Adipose tissue (tissue), 3 donors: ENCODE data around the gene AFAP1L1. TPM values are rescaled to one million over a fixed set of nuclear protein-coding genes. Genes with fewer than 3 reads are reported as not detected.

Experiments
- H3K27ac ChIP-seq: one replicate; pipeline ENCODE4 v1.5.1; 2013; ENCODE audit warnings: low read depth, low read length
- WGBS, 3 donors: extraction: QIAGEN DNeasy Blood & Tissue Kit; methylation state at CpG; one replicate each; pipeline ENCODE4 v1.1.7; 2013; 5-methylcytosine and 5-hydroxymethylcytosine counted together
- polyA plus RNA-seq, 3 donors: library from polyadenylated mRNA; stranded (reverse); fragments of 200-250 nt; gene quantifications; one replicate each; pipeline ENCODE4 v1.2.3, GENCODE V29; 2013
- donor health status: healthy with polysubstance abuse.
- donor health status: Bipolar disorder and iron deficiency.
- donor health status: healthy.

Gene AFAP1L1
- polyA plus RNA-seq, 3 donors = 4.1 to 21.8 (median 16.8) TPM

DNA sequence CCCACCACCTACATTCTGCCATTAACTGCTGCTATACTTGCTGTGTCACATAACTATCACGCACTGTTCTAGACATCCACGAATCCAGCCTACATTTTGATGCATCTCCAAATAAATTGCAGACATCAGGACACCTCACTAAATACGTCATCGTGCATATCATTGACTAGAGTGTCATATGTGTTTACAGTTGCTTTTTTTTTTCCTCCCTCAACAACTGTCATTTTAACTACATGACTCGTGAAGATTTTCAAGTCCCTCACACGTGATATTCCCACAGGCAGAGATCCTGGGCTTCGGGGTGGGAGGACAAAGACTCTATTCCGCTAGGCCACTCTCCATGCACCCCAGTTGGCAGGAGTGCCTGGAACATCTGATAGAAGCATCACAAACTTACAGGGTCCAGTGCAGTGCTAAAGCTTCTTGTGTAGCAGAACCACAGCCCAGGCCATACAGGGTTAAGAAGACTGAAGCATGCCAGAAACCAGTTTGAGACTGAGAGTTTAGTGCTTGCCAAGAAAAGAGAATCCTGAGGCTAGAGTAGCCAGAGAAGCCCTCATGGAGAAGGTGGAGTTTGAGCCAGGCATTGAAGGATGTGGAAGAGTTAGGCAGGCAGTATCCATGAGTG lies 87.3 kb downstream of the AFAP1L1 start:
- H3K27ac ChIP-seq = no peak overlapping the region
- WGBS, 3 donors = 77 to 86% (median 81%) methylated on average over 8 of the region's 8 CpGs

DNA sequence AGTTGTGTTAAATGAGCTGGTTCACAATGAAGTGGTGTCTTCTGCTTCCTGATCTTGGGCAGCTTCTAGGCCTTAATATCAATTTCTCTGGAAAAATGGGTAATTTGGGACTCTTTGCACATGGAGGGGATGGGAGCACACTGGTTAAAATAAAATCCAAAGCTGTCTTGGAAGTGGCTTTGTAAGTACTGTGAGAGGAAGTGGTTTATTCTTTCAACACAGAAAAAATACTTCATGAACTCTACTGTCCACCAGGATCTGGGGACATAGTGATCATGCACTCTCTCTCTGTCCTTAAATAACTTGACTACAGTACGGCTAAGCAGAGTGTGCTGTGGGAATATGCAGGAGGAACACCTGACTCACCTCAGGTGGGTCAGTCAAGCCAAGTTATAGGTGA lies 88.6 kb downstream of the AFAP1L1 start:
- WGBS, 3 donors = 52 to 90% (median 58%) methylated on average over 1 of the region's 1 CpG
- H3K27ac ChIP-seq = no peak overlapping the region

DNA sequence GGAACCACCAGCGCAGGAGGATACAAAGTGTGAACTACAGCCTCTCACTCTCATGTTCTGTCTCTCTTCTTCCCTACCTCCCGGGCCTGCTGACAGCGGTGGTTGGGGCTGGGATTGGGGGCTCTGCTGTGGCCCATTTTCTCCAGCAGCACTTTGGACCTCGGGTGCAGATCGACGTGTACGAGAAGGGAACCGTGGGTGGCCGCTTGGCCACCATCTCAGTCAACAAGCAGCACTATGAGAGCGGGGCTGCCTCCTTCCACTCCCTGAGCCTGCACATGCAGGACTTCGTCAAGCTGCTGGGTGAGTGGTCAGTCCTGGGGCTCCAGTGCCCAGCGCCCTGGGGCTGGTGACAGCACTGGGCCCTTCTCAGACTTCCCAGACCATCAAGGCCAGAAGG lies 90.9 kb downstream of the AFAP1L1 start:
- no peak overlapping the region for H3K27ac ChIP-seq
- 88 to 92% (median 91%) methylated on average over 12 of the region's 12 CpGs for WGBS, 3 donors

DNA sequence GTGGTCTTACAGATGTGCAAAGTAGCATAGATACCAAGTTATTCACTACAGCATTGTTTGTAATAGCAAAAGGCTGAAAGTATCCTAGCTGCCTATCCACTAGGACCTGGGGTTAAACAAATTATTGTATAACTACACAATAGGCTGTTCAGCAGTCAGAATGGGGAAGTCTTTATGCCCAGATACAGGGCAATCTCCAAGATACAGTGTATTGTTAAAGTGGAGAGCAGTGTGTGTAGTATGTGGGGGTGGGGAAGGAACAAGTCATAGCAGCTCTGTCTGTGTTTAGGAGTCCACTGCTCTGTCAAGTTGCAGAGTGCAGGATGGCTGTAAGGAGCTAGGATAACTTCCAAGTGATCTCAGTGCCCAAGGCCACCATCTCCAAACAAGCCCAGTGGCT lies 91.7 kb downstream of the AFAP1L1 start:
- H3K27ac ChIP-seq = no peak overlapping the region

DNA sequence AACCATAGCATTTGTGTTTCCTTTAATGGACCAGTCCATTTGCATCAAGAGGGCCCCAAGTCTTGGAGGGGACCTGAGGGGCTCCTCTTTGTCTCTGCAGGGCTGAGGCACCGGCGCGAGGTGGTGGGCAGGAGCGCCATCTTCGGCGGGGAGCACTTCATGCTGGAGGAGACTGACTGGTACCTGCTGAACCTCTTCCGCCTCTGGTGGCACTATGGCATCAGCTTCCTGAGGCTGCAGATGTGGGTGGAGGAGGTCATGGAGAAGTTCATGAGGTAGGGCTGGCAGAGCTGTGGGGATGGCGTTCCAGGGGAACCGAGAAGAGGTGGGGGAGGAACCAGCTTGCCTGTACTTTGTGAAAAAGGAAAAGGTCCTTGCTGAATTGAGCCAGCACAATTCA lies 92.3 kb downstream of the AFAP1L1 start:
- no peak overlapping the region for H3K27ac ChIP-seq
- 92 to 95% (median 92%) methylated on average over 9 of the region's 9 CpGs for WGBS, 3 donors

DNA sequence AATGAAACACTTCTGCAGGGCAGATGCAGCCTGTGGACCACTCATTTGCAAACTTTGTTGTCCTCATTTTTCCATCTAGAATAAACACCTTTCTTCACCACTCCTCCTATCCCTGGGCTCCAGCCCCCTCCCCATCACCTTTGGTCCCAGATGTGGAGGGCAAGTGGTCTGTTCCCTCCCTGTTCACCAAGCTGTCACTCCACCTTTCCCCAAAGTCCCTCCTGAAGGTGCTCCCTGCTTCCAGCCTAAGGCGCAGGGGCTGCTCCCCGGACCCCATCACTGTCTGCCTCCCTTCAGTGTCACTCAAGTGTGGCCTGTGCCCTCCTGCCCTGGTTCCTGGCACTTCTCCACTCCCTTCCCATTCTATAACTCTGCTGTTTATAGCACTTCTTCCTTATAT lies 93.1 kb downstream of the AFAP1L1 start:
- no peak overlapping the region for H3K27ac ChIP-seq
- WGBS, 3 donors = 85 to 97% (median 93%) methylated on average over 2 of the region's 2 CpGs

DNA sequence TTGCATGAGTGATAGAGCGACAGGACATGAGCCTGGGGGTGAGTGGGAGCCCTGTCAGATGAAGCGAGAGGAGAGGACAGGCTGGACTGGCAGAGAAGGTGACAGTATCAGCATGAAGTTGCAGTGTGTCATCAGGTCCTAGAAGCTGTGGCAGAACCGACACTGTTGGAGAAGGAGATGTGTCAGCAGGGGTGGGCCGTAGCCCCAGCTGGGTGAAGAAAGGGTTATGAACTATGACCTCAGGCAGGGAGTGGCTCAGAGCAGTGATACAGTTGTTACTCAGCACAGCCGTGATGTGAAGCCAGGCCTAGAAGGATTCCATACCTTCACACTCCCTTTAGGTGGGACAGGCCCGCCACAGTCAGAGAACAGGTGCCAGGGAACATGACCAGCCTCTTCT lies 93.8 kb downstream of the AFAP1L1 start:
- WGBS, 3 donors = 92 to 93% (median 92%) methylated on average over 6 of the region's 6 CpGs
- no peak overlapping the region for H3K27ac ChIP-seq

DNA sequence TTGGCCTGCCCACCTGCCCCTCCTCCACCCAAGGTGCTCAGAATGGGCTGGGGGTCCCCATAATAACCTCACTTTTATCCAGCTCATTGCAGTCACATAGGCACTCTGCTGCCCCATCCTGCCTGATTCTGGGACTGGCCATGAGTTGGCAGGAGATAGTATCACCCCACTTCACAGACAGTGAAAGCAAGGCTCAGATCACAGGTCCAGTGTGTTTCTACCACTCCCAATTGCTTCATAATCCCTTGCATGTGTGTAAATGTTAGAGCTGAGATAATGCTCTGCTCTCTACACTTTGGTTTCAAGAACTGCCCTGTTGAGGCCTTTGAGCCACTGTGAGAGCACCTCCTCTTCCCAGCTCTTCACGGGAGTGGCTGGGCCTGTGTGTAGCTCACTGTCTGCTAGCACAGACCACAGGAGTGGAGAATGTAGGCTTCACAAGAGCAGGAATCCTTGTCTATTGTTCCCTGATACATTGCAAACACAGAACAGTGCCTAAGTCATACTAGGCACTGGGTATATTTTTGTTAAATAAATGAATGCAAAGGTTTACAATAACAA lies 94.6 kb downstream of the AFAP1L1 start:
- WGBS, 3 donors = 81 to 100% (median 92%) methylated on average over 1 of the region's 1 CpG
- H3K27ac ChIP-seq = no peak overlapping the region

DNA sequence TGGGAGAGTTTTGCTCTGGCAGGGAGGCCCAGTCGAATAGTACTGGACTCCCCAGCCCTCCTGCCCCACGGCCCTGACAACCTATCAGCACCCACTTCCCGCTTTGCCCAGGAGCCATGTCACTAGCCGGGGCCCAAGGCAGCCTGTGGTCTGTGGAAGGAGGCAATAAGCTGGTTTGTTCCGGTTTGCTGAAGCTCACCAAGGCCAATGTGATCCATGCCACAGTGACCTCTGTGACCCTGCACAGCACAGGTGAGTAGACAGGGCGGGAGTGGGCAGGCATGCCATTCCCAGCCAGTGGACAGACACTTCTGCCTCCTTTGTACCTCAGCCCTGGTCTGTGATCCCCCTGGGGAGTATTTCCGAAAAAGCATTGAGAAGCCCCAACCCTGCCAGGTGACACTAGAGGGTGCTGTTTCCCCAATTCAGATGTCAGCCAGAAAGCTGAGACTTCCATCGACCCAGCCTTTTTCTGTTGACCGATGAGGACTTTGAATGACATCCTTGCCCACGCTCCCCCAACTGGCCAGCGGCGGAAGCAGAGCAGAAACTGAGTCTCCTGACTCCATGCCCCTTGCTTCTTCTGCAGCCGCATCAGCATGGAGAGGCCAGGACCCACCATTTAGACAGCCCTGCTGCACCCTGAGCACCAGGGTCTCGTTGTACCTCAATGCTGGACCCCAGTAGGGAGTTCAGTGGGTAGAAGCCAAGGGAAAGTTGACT lies 95.8 kb downstream of the AFAP1L1 start:
- WGBS, 3 donors = 44 to 50% (median 46%) methylated on average over 14 of the region's 14 CpGs
- no peak overlapping the region for H3K27ac ChIP-seq

DNA sequence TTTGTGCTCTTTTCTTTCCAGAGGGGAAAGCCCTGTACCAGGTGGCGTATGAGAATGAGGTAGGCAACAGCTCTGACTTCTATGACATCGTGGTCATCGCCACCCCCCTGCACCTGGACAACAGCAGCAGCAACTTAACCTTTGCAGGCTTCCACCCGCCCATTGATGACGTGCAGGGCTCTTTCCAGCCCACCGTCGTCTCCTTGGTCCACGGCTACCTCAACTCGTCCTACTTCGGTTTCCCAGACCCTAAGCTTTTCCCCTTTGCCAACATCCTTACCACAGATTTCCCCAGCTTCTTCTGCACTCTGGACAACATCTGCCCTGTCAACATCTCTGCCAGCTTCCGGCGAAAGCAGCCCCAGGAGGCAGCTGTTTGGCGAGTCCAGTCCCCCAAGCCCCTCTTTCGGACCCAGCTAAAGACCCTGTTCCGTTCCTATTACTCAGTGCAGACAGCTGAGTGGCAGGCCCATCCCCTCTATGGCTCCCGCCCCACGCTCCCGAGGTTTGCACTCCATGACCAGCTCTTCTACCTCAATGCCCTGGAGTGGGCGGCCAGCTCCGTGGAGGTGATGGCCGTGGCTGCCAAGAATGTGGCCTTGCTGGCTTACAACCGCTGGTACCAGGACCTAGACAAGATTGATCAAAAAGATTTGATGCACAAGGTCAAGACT lies 96.5 kb downstream of the AFAP1L1 start:
- 86 to 91% (median 90%) methylated on average over 22 of the region's 22 CpGs for WGBS, 3 donors
- H3K27ac ChIP-seq = no peak overlapping the region

DNA sequence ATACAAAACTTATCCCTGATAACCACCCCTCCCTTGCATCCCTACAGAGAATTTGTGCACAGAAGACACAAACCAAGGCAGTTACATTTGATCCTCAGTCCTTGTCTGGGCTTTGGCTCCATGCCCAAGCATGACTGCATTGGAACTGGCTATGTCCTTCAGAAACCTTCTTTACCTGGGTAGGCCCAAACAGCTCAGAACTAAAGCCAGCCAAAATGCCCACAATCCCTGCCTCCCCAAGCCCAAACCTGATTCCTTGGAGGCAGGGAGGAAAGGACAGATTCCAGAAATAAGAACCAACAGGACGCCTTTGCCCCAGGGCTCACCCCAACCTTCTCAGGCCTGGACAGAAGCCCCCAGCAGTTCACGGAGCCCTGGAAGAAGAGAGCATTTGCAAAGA lies 99.2 kb downstream of the AFAP1L1 start:
- H3K27ac ChIP-seq = no peak overlapping the region
- WGBS, 3 donors = 82 to 86% (median 84%) methylated on average over 2 of the region's 2 CpGs

DNA sequence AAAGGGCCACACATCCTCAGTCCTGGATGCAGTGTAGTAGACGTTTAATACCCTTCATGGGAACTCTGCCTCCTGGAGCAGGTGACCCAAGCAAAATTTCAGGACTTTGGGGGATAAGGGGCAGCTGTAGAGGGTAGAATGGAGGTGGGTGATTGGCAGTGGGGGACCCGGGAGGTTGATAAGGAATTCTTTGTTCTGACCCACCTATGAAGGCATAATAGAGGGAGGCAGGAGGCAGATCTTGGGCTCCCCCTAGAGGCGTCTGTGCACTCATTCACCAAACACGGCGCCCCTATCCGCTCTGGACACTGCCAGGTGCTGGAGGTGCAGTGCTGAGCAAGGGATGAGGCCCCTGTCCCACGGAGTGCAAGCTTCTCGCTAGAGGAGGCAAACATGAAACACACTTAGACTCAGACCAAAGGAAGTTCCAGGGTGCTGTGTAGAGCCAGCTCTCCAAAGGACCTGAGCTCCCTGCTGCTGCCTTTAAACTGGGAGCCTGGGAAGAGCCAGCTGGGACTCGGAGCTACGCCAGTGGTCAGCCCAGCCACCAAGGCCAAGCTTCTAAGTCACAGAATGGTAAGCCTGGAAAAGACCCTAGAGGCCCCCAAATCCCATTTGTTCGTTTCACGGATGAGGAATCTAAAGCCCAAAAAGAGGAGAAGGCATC lies 99.8 kb downstream of the AFAP1L1 start:
- 21 to 41% (median 40%) methylated on average over 12 of the region's 12 CpGs for WGBS, 3 donors

DNA sequence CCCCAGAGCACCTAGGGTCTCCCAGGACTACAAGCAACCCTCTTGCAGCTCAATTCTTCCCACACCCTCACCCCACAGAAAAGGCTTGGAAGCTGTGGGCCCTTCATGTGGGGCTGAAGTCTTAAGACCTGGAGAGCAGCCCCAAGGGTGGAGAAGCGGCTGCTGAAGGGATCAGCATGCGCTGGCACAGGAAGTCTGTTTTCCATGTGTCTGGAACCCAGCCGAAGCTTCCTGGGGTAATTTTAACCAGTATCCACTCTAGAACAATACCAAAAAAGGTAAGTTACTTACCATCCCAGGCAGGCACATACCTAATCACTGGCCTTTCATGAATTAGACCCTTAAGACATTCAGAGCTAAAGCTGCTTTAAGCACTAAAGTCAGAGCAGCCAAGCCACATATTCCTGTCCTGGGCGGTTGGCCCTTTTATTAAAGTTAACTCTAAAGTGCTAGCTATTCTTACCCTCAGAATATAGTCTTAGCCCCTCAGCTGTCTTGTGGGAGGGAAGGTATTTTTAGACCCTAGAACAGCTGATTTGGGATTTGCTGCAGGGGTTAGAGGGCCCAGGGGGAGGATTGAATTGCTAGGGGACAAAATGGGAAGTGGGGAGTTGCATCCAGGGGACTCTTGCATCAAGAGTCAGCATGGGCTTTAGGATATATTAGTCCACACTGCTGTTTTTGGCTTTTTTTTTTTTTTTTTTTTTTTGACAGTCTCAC lies 100.6 kb downstream of the AFAP1L1 start:
- no peak overlapping the region for H3K27ac ChIP-seq
- whole genome bisulfite sequencing, 3 donors = 74 to 85% (median 75%) methylated on average over 4 of the region's 4 CpGs

More for the DNA sequence above, 99.8 kb downstream of the AFAP1L1 start:
- H3K27ac ChIP-seq = no peak overlapping the region

DNA sequence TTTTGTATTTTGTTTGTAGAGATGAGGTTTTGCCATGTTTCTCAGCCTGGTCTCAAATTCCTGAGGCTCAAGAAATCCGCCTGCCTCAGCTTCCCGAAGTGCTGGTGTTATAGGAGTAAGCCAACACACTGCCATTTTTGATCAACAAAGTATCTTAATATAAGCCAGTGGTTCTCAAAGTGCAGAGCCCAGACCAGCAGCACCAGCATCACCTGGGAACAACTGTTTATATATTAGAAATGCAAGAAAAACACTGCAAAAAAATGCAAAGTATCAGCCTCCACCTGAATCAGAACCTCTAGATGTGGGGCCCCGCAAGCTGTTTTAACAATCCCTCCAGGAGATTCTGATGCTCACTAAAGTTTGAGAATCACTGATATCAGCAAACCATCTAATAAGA lies 101.3 kb downstream of the AFAP1L1 start:
- WGBS, 3 donors = 94 to 96% (median 95%) methylated on average over 3 of the region's 3 CpGs
- no peak overlapping the region for H3K27ac ChIP-seq

DNA sequence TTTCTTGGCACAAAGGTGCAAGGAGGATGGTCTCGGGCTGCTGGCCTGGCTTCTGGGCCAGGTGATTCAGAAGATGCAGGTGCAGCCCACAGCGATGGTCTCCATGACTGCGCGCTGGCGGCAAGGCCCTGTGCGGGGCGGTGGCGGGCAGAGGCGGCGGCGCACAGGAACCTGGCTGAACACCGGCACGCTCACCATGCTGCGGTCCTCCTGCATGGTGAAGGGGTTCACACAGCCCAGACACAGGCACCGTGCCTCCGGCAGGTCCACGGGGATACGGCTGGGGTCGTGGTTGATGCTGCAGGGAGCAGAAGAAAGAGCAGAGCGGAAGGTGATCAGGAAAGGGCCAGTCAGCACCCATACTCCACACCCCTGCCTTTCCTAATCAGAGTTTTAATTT lies 102.6 kb downstream of the AFAP1L1 start:
- H3K27ac ChIP-seq = no peak overlapping the region
- WGBS, 3 donors = 97 to 98% (median 98%) methylated on average over 20 of the region's 20 CpGs

DNA sequence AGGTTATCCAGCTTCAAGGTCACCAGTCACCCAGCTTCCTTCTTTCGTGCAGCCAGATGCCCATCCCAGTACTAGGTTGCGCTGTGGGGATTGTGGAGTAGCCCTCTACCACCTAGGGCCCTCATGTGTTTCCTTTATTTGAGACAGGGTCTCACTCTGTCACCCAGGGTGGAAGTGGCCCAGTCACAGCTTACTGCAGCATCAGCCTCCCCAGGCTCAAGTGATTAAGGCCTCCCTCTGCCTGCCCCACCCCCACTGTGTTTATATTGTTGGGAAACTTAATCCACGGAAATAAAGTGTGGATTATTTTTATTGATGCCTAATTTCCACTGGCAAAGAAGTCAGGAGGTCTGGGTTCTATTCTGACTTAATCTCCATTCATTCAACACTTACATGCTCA lies 103.1 kb downstream of the AFAP1L1 start:
- WGBS, 3 donors = 81 to 90% (median 84%) methylated on average over 3 of the region's 3 CpGs
- H3K27ac ChIP-seq = no peak overlapping the region

DNA sequence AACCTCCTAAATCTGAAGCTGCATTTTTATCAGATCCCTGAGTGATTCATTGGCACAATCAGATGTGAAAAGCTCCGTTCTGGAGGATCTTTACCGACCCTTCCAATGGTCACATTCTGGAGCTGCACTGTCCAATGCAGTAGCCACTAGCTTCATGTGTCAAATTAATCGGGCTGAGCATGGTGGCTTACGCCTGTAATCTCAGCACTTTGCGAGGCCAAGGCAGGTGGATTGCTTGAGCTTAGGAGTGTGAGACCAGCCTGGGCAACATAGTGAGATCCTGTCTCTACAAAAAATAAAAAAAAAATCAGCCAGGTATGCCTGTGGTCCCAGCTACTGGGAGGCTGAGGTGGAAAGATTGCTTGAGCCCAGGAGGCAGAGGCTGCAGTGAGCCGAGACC lies 103.8 kb downstream of the AFAP1L1 start:
- 89 to 94% (median 93%) methylated on average over 6 of the region's 6 CpGs for WGBS, 3 donors
- no peak overlapping the region for H3K27ac ChIP-seq

DNA sequence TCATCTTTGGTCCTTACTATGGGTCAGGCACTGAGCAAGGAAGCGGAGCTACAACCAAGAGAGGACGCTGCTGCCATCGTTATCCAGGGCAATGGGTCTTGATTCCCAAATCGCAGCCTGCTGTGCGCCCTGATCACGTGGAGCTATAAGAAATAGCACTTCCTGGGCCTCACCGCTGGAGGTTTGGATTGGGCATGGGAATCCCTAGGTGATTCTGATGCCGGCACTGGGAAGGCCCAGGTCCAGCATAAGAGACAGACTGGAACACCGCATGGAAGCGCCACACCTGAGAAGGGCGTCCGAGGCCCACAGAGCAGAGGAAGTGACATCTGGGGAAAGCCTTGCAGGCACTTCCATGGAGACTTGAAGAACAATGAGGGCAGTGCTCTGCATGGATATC lies 104.4 kb downstream of the AFAP1L1 start:
- no peak overlapping the region for H3K27ac ChIP-seq
- WGBS, 3 donors = 93 to 96% (median 95%) methylated on average over 12 of the region's 12 CpGs
